NCI-H748 (cell line): Measurements from ENCODE around the gene APH1B.

ENCODE experiments used
- DNase-seq: peaks from one replicate; lab custom pipeline; 2025; ENCODE audit not compliant: unreplicated experiment; lab: John Stamatoyannopoulos, UW

Gene APH1B

DNA sequence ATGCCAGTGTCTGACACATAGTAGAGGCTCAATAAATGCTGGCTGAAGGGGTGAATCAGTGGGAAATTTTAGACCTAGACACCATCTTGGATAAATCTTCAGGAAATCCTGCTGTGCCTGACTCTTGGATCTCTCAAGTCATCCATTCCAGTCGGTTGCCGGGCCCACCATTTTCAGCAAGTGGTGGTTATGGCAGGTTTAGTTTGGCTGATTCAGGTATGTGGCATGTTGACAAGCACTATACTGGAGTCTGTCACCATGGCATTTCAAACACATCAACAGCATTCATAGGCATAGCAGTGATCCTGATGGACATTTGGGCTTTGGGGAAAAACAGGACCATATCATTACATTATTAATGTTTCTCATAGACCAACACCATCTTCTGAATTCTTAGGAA is 25.7 kb upstream of the APH1B start:
- DNase-seq = no peak

GRCh38 chr15:63252292-63252691 is 25.1 kb upstream of the APH1B start:
- DNase-seq = no peak

GRCh38 chr15:63254991-63255390 is 22.4 kb upstream of the APH1B start:
- no peak for DNase-seq

DNA sequence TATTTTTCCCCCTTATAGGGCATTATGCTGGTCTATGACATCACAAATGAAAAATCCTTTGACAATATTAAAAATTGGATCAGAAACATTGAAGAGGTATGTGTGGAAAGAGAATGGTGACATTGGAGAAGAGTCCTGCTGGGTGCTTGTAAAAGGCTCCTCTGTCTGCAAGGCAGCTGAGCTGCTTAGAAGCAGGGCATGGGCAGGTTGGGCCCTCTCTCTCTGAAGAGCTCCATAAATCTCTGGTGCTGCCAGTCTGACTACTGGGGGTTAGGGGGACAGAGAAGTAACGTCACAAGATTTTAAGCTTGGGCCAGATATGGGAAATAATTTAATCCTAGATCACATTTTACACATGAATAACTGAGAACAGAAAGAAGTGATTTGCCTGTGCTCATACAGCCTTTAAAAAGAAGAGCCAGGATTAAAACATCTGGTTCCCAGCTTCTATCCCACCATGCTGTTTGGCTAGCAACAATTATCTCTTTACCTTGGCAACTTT is 21.9 kb upstream of the APH1B start:
- DNase-seq = no peak

GRCh38 chr15:63256433-63257274 is 20.8 kb upstream of the APH1B start:
- DNase-seq = no peak

DNA sequence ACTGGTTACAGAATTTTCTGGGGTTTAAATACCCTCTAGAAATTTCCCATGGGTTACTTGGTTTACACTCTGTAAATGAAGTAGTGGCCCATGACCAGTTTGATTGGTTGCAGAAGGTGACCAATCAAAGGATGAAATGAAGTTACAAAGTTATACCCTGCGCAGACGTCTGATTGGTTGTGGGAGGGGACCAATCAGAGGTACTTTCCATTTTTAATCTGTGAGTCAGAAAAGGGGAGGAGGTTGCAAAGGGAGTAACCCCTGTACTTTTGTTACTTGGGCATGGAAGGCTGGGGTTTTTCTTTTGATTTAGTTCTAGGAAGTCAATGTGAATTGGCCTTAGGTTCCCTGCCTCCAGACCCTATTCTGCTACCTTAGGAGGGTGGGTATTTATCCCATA is 18.7 kb upstream of the APH1B start:
- no peak for DNase-seq

GRCh38 chr15:63260791-63261190 is 16.6 kb upstream of the APH1B start:
- no peak for DNase-seq

DNA sequence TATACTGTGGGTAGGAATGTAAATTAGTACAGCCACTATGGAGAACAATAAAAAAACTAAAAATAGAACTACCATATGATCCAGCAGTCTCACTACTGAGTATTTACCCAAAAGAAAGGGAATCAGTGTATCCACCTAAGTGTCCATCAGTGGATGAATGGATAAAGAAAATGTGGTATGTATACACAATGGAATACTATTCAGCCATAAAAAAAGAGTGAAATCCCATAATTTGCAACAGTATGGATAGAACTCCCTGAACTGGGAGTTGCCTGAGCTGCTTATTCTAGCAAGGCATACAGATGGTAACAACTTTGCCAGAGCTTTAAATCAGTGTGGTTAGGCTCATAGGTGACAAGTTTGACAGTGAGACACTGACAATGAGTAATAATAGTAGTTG is 16.1 kb upstream of the APH1B start:
- no peak for DNase-seq

- DNase-seq = no peak
Measured at GRCh38 chr15:63263519-63263918, 13.9 kb upstream of the APH1B start.

GRCh38 chr15:63264688-63265293 is 12.6 kb upstream of the APH1B start:
- DNase-seq = no peak

DNA sequence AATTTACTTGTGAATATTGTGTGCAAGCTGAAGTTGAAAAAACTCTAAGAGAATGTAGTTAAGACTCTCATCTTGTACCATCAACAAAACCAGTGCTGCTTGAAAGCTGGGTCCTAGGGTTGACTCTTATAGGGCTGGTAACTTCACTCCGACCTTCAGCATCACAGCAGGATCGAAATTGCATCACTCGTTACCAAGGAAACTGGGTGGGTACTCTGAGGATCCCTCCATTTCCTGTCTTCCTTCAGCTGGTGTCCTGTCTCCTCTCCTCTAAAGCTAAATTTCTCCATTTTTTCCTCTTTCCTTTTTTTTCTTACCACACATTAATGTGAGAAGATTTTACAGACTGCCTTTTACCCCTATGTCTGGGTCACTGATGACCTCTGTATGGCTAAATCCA is 3.0 kb upstream of the APH1B start:
- peak; percentile 54 for DNase-seq

GRCh38 chr15:63276342-63277037 is 915 bp upstream of the APH1B start:
- DNase-seq = no peak

GRCh38 chr15:63277893-63278456 is 570 bp downstream of the APH1B start:
- DNase-seq = peak; percentile 50

GRCh38 chr15:63283126-63283525 is 5.7 kb downstream of the APH1B start:
- no peak for DNase-seq

- DNase-seq = no peak
Measured at GRCh38 chr15:63284335-63284734, 6.9 kb downstream of the APH1B start.

DNA sequence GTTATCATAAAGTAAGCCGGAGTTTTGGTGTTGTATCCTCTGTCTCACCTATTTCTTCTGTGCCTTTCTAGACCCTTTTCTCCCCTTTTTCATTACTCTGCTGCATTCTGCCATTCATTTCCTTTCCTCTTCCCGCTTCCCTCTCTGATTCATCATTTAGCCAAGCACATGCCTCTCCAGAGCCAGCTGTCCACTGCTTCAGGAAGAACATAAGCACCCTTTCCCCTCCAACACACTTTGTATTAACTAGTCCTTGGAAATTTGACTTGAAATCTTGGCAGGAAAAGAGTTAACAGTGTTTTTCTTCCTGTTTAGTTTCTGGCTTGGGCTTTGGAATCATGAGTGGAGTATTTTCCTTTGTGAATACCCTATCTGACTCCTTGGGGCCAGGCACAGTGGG is 9.7 kb downstream of the APH1B start:
- DNase-seq = no peak

DNA sequence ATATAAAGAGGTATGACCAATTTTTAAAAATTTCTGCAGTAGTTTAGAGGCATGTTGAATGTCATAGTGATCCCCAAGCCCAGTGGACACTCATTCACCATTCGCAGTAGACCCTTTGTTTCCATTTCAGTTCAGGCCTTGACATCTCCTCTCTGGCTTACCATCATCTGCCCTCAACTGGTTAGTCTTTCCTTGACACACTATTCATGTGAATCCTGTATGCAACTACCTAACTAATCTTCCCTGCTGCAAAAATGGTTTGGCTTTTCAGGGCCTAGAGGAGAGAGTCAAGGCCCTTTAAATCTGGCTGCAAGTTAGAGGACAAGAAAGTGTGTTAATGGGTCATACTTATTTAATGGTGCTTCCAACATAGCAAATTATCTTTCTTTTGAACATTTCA is 10.9 kb downstream of the APH1B start:
- DNase-seq = no peak

DNA sequence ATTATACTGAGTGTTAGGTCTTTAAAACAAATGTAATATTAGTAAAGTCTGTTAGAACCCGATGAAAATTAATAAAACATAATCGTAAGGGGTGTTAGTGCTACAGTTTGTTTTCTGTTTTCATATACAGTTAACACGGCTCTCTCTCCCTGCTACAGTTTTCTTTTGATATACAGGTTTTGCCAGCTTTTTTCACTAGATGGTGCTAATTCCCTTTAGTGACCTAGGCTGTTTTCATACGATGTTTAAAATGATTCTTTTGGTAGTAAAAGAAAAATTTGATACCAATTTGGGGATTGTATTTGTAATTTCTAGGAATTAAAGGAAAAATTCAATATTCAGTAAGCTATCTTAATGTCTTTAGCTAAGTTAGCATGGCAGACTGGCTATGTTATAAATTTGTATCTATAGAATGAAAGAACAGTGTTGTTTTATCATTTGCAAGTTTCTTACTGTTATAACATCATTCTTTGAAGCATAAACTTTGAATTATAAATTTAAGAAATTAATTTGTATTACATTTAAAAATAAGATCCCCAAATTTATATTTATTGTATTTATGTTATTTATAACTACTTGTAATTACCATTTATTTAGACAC is 11.5 kb downstream of the APH1B start:
- peak; percentile 48 for DNase-seq

GRCh38 chr15:63291507-63291906 is 14.1 kb downstream of the APH1B start:
- DNase-seq = no peak

GRCh38 chr15:63292241-63292640 is 14.8 kb downstream of the APH1B start:
- DNase-seq = no peak

- no peak for DNase-seq
Measured at GRCh38 chr15:63292771-63293170, 15.4 kb downstream of the APH1B start.
